SK-N-SH treated with all-trans-retinoic acid at 6 μM for 48 hours (cell line): ENCODE data around the gene TKTL1.

Experiments
- ATAC-seq: fragments of 200-7000 bp; cut with Tn5 transposase; 3 replicates; pipeline ENCODE4 v1.9.1; 2020; ENCODE audit warnings: mild to moderate bottlenecking, moderate library complexity
- ARNTL ChIP-seq: fragments of 450-650 bp; formaldehyde crosslinking; IDR thresholded peaks from 2 replicates; pipeline ENCODE4 v1.5.0; 2020; ENCODE audit warnings: low read depth, mild to moderate bottlenecking, moderate library complexity, borderline replicate concordance
- CREB5 ChIP-seq: fragments of 250-450 bp; sonication (Bioruptor Pico); IDR thresholded peaks from 2 replicates; pipeline ENCODE4 v1.5.1; 2020; ENCODE audit warnings: low read depth, mild to moderate bottlenecking, moderate library complexity
- CSDC2 ChIP-seq: fragments of 250-450 bp; sonication (Bioruptor Pico); IDR thresholded peaks from 2 replicates; pipeline ENCODE4 v1.5.0; 2020; ENCODE audit warnings: mild to moderate bottlenecking, moderate library complexity
- CSRNP3 ChIP-seq: fragments of 250-450 bp; sonication (Bioruptor Pico); IDR thresholded peaks from 2 replicates; pipeline ENCODE4 v1.5.1; 2021; ENCODE audit warnings: mild to moderate bottlenecking, moderate library complexity
- ESRRG ChIP-seq: fragments of 250-450 bp; sonication (Bioruptor Pico); IDR thresholded peaks from 2 replicates; pipeline ENCODE4 v1.6.1; 2021; ENCODE audit warnings: mild to moderate bottlenecking
- GLIS3 ChIP-seq: fragments of 250-450 bp; sonication (Bioruptor Pico); IDR thresholded peaks from 2 replicates; pipeline ENCODE4 v1.5.0; 2020; ENCODE audit warnings: mild to moderate bottlenecking, moderate library complexity
- OSR1 ChIP-seq: fragments of 250-450 bp; sonication (Bioruptor Pico); IDR thresholded peaks from 2 replicates; pipeline ENCODE4 v1.8.0; 2022; ENCODE audit warnings: moderate library complexity, mild to moderate bottlenecking, inconsistent platforms
- PATZ1 ChIP-seq: fragments of 250-450 bp; sonication (Bioruptor Pico); IDR thresholded peaks from 2 replicates; pipeline ENCODE4 v1.8.0; 2020; ENCODE audit warnings: mild to moderate bottlenecking, moderate library complexity, borderline replicate concordance
- PPARA ChIP-seq: fragments of 250-450 bp; sonication (Bioruptor Pico); IDR thresholded peaks from 2 replicates; pipeline ENCODE4 v1.5.0; 2020; ENCODE audit warnings: mild to moderate bottlenecking, borderline replicate concordance
- RARB ChIP-seq: fragments of 250-450 bp; sonication (Bioruptor Pico); IDR thresholded peaks from 2 replicates; pipeline ENCODE4 v1.8.0; 2021; ENCODE audit warnings: mild to moderate bottlenecking, moderate library complexity
- SNAI2 ChIP-seq: fragments of 250-450 bp; sonication (Bioruptor Pico); IDR thresholded peaks from 2 replicates; pipeline ENCODE4 v1.5.0; 2020; ENCODE audit warnings: mild to moderate bottlenecking, moderate library complexity
- TCF4 ChIP-seq: fragments of 250-450 bp; sonication (Bioruptor Pico); IDR thresholded peaks from 2 replicates; pipeline ENCODE4 v1.8.0; 2021; ENCODE audit warnings: mild to moderate bottlenecking, moderate library complexity, borderline replicate concordance
- TOX ChIP-seq: fragments of 250-450 bp; sonication (Bioruptor Pico); IDR thresholded peaks from 2 replicates; pipeline ENCODE4 v1.8.0; 2021; ENCODE audit warnings: mild to moderate bottlenecking, moderate library complexity, borderline replicate concordance
- TSHZ2 ChIP-seq: fragments of 250-450 bp; sonication (Bioruptor Pico); IDR thresholded peaks from 2 replicates; pipeline ENCODE4 v1.5.0; 2020; ENCODE audit warnings: mild to moderate bottlenecking, moderate library complexity
- ZFP3 ChIP-seq: fragments of 250-450 bp; sonication (Bioruptor Pico); IDR thresholded peaks from 2 replicates; pipeline ENCODE4 v1.5.0; 2020; ENCODE audit warnings: mild to moderate bottlenecking, moderate library complexity
- ZFP30 ChIP-seq: fragments of 450-650 bp; formaldehyde crosslinking; IDR thresholded peaks from 2 replicates; pipeline ENCODE4 v1.5.0; 2022; ENCODE audit warnings: mild to moderate bottlenecking, moderate library complexity
- ZNF70 ChIP-seq: fragments of 450-650 bp; formaldehyde crosslinking; IDR thresholded peaks from 2 replicates; pipeline ENCODE4 v1.5.0; 2020; ENCODE audit warnings: mild to moderate bottlenecking, moderate library complexity

The TKTL1 gene

GRCh38 chrX:154322890-154323289, 27.3 kb downstream of the TKTL1 start:
- TF ChIP-seq CSRNP3 (CRISPR knock-in tag) (no peak), PPARA (CRISPR knock-in tag) (no peak), SNAI2 (CRISPR knock-in tag) (no peak), ZNF70 (no peak), ARNTL (no peak), TOX (CRISPR knock-in tag) (no peak), ZFP30 (CRISPR knock-in tag) (no peak), CSDC2 (CRISPR knock-in tag) (no peak)
- no peak; the same call in 2 of the 3 replicates for ATAC-seq

- TF ChIP-seq ESRRG (CRISPR knock-in tag), result no peak
- no peak for TF ChIP-seq TSHZ2 (CRISPR knock-in tag)
- TF ChIP-seq GLIS3 (CRISPR knock-in tag), result no peak
- TF ChIP-seq OSR1 (CRISPR knock-in tag), result no peak
- TF ChIP-seq CREB5 (CRISPR knock-in tag), result no peak
- no peak for TF ChIP-seq ARNTL
- TF ChIP-seq ZFP3 (CRISPR knock-in tag), result no peak
- no peak for TF ChIP-seq PATZ1 (CRISPR knock-in tag)
- no peak for TF ChIP-seq CSDC2 (CRISPR knock-in tag)
- TF ChIP-seq TCF4 (CRISPR knock-in tag), result no peak
- TF ChIP-seq RARB (CRISPR knock-in tag), result no peak
- ATAC-seq, result no peak
Observed at GRCh38 chrX:154323537-154323936, 27.9 kb downstream of the TKTL1 start.

GRCh38 chrX:154325541-154325940, 29.9 kb downstream of the TKTL1 start:
- no peak for TF ChIP-seq CREB5 (CRISPR knock-in tag)
- TF ChIP-seq TOX (CRISPR knock-in tag), result no peak
- no peak for TF ChIP-seq ARNTL
- TF ChIP-seq ZFP3 (CRISPR knock-in tag), result no peak
- ATAC-seq, result no peak

GRCh38 chrX:154327038-154327820, 31.6 kb downstream of the TKTL1 start:
- TF ChIP-seq CSRNP3 (CRISPR knock-in tag), result no peak
- TF ChIP-seq TSHZ2 (CRISPR knock-in tag), result no peak
- no peak for TF ChIP-seq PPARA (CRISPR knock-in tag)
- no peak for TF ChIP-seq OSR1 (CRISPR knock-in tag)
- ATAC-seq, result no peak
